Measurements from ENCODE around the gene TRAPPC6A.

GRCh38 chr19:45142016-45142725, 35.9 kb downstream of the TRAPPC6A start:
- TF ChIP-seq EZH2 (IDR thresholded peaks at IDR 0.05; ENCODE audit: borderline replicate concordance, low read length) (no peak), CTCF (IDR thresholded peaks at IDR 0.05; ENCODE audit: low read length) (no peak)

Measured in OCI-LY1 (cell line).